GM12872 (cell line): ENCODE data around the gene EXD3.

Experiments
- CTCF ChIP-seq: IDR thresholded peaks from 3 replicates; pipeline ENCODE4 v1.5.1; 2011; ENCODE audit warnings: low read depth, mild to moderate bottlenecking, low read length, moderate library complexity; ENCODE audit not compliant: insufficient read depth

EXD3 gene

GRCh38 chr9:137300567-137301080 is 122.3 kb downstream of the EXD3 start:
- TF ChIP-seq CTCF: no peak

DNA sequence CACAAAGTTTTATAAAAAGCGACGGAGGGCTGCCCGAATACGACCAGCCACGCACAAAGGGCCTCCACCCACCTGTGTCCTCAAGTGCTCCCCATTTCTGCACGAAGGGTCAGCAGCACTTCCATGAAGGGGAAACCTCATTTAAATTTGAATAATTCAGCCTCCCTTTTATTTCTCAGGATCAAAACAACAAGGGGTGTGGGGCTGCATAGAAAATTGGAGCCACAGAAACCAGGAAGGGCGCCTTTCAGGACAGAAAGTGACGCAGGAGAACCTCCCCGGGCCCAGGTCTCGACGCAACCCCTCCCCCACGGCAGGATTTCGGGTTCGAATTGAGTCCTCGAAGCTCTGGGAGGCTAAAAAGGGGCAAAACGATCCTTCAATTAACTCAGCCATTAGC is 123.0 kb downstream of the EXD3 start:
- TF ChIP-seq CTCF: no peak

DNA sequence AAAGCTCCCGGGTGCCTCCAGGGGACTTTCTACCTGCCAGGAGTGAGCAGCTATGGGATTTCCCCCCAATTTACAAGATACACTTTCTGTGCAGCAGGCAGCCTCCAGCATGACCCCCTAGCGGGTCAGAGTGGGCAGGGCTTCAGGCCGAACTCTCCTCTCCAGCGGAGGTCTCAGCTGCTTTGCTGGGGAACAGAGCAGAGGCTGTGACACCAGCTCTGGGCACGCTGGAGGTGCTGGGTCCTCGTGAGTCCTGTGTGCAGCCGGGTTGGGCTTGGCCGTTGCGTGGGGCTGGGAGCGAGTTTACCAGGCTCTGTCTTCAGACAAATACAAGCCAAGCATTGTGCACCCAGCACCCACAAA is 123.8 kb downstream of the EXD3 start:
- 0 out of 3 replicates have a peak, but pooled peaks have one; percentile 23 for TF ChIP-seq CTCF

GRCh38 chr9:137298401-137299202 is 124.4 kb downstream of the EXD3 start:
- TF ChIP-seq CTCF: no peak

GRCh38 chr9:137297966-137298365 is 125.0 kb downstream of the EXD3 start:
- TF ChIP-seq CTCF: no peak

DNA sequence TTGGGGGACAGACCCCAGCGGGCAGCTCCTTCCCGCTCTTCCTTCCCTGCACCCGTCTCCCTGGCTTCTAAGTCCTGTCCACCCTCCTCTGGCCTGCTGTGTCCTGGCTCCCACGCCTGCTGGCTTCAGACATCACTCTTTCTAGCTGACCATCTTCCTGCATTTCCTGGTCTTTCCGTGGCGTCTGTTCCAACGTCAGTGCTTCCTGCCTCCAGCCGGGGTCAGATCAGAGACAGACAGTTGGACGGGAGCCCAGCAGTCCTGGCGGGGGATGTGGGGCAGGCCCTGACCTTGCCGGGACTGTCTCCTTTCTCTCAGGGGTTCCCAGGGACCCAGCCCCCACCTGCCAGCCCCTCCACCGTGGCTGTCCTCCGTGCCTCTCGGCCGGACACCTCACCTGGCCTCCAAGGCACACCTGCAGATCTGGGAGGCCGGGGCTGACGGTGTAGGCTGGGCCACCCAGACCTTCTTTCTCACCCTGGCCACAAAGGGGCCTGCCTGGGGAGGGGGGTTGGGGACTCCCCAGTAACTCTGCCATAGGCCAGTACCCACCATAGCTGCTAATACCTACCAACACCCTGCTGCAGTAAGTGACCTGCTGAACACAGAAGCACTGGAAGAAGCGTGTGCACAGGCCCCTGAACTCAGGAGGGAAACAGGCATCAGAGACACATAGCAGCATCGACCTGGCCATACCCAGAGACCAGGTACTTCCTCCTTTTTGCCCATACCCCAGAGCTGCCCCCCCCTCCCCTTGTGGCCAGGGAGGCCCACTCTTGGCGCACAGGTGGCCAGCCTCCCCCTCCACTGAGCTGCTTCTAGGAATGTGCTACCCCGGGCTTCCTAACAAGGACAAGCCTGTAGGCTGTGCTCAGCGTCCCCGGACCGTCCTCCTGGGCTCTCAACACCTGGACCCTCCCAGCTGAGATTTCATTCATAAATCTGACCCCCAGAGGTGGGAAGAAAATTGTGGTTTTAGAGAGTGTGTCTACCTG is 126.0 kb downstream of the EXD3 start:
- TF ChIP-seq CTCF: no peak
